ENCODE results near the gene ACTL10. TPM values are rescaled to one million over a fixed set of nuclear protein-coding genes. Genes with fewer than 3 reads are reported as not detected.

Gene ACTL10
- total and polyA plus RNA-seq, 2 donors from 2014 or later, result 1.7 to 3.0 TPM

DNA sequence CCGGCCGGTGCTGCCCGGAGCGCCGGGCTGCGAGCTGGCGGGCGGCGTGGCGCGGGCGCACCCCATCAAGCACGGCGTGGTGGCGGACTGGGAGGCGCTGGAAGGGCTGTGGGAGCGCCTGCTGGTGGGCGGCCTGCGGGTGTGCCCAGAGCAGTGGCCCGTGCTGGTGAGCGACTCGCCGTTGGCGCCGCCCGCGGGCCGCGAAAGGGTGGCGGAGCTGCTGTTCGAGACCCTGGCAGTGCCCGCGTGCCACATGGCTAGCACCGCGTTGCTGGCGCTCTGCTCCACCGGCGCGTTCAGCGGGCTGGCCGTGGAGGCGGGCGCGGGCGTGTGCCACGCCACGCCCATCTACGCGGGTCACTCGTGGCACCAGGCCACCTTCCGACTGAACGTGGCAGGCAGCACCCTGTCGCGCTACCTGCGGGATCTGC, 517 bp downstream of the ACTL10 start:
- Histone ChIP-seq H3K9ac (ENCODE audit: low read length in 3 of 3) (peak overlapping the region in 1 of 3 donors; percentile 46), H3K36me3 (ENCODE audit: control insufficient read depth in 2 of 3, insufficient read depth in 3 of 3, low read length in 3 of 3) (peaks cover 0 to 5% (median 0%) of the 10 kb centered on the region in 3 donors), H3K4me3 (ENCODE audit: low read length in 3 of 3) (peak overlapping the region; percentile 28 to 66 (median 38)), H3K4me1 (ENCODE audit: control insufficient read depth in 2 of 3, insufficient read depth in 2 of 3, low read depth in 1 of 3, low read length in 3 of 3) (peaks cover 0 to 22% (median 14%) of the 10 kb centered on the region in 3 donors), H3K27me3 (ENCODE audit: control insufficient read depth, insufficient read depth, low read length) (no peaks in the 10 kb centered on the region), H3K27ac (ENCODE audit: low read depth in 2 of 2, low read length in 2 of 2) (peak overlapping the region; percentile 66 to 85), H3K9me3 (ENCODE audit: control insufficient read depth in 2 of 3, insufficient read depth in 1 of 3, low read length in 3 of 3) (no peaks in the 10 kb centered on the region)
- no peak for TF ChIP-seq CTCF (IDR thresholded peaks at IDR 0.05; ENCODE audit: borderline replicate concordance, extremely low read depth, insufficient read depth)
- FAIRE-seq (no peak), DNase-seq (peak in 4 of 5 donors; percentile 46 to 88 (median 63))
- intact Hi-C loops (cut with DNase I), result no loop called here

- H3K27ac ChIP-seq (ENCODE audit: low read depth in 2 of 2, low read length in 2 of 2), result peak overlapping the region; percentile 66 to 85
- H3K27me3 ChIP-seq (ENCODE audit: control insufficient read depth, insufficient read depth, low read length), result no peaks in the 10 kb centered on the region
- H3K9ac ChIP-seq (ENCODE audit: low read length in 3 of 3), result peak overlapping the region in 1 of 3 donors; percentile 40
- no peak for FAIRE-seq
- TF ChIP-seq CTCF (IDR thresholded peaks at IDR 0.05; ENCODE audit: borderline replicate concordance, extremely low read depth, insufficient read depth), result peak; percentile 95
- peak overlapping the region; percentile 28 to 66 (median 38) for H3K4me3 ChIP-seq (ENCODE audit: low read length in 3 of 3)
- intact Hi-C loops (cut with DNase I), result no loop called here
- DNase-seq, result peak; percentile 83 to 93 (median 87)
- H3K36me3 ChIP-seq (ENCODE audit: control insufficient read depth in 2 of 3, insufficient read depth in 3 of 3, low read length in 3 of 3), result peaks cover 0 to 5% (median 0%) of the 10 kb centered on the region in 3 donors
- peaks cover 0 to 27% (median 14%) of the 10 kb centered on the region in 3 donors for H3K4me1 ChIP-seq (ENCODE audit: control insufficient read depth in 2 of 3, insufficient read depth in 2 of 3, low read depth in 1 of 3, low read length in 3 of 3)
- no peaks in the 10 kb centered on the region for H3K9me3 ChIP-seq (ENCODE audit: control insufficient read depth in 2 of 3, insufficient read depth in 1 of 3, low read length in 3 of 3)
Measured at GRCh38 chr20:33667676-33668465, 1.1 kb downstream of the ACTL10 start.

- Histone ChIP-seq H3K9me3 (ENCODE audit: control insufficient read depth in 2 of 3, insufficient read depth in 1 of 3, low read length in 3 of 3) (no peaks in the 10 kb centered on the region), H3K27ac (ENCODE audit: low read depth in 2 of 2, low read length in 2 of 2) (no peak overlapping the region), H3K9ac (ENCODE audit: low read length in 3 of 3) (no peak overlapping the region), H3K27me3 (ENCODE audit: control insufficient read depth, insufficient read depth, low read length) (no peaks in the 10 kb centered on the region), H3K4me1 (ENCODE audit: control insufficient read depth in 2 of 3, insufficient read depth in 2 of 3, low read depth in 1 of 3, low read length in 3 of 3) (peaks cover 0 to 31% (median 14%) of the 10 kb centered on the region in 3 donors), H3K4me3 (ENCODE audit: low read length in 3 of 3) (no peak overlapping the region), H3K36me3 (ENCODE audit: control insufficient read depth in 2 of 3, insufficient read depth in 3 of 3, low read length in 3 of 3) (peaks cover 0 to 5% (median 0%) of the 10 kb centered on the region in 3 donors)
- no peak for TF ChIP-seq CTCF (IDR thresholded peaks at IDR 0.05; ENCODE audit: borderline replicate concordance, extremely low read depth, insufficient read depth)
- intact Hi-C loops (cut with DNase I), result no loop called here
- FAIRE-seq (no peak), DNase-seq (peak in 1 of 5 donors; percentile 68)
Measured at GRCh38 chr20:33668466-33669155, 1.9 kb downstream of the ACTL10 start.

Measured in kidney (tissue), 14 donors.